Common myeloid progenitor, CD34-positive (primary cell): ENCODE measurements around the gene SCRN2.

Experiments used
- CTCF ChIA-PET: fragments of 350-600 bp; sonication (Branson Sonifier 250); formaldehyde crosslinking; loops from one replicate; lab custom pipeline; 2021; ENCODE audit warnings: antibody characterized with exemption; lab: Charles Lee
- POLR2A ChIA-PET: fragments of 350-600 bp; sonication (Branson Sonifier 250); formaldehyde crosslinking; loops from one replicate; lab custom pipeline; 2021; ENCODE audit warnings: antibody characterized with exemption; lab: Charles Lee
- DNase-seq, 3 donors: peaks; one replicate each; pipeline versions ENCODE4 v3.0.0 to v3.0.0-alpha.2; 2013
- H3K27ac ChIP-seq, 2 experiments: 1 replicate in 1 of 2; 2 replicates in 1 of 2; pipeline ENCODE4 v1.7.0; 2013; ENCODE audit warnings: inconsistent platforms in 2 of 2, low read length in 2 of 2, mild to moderate bottlenecking in 2 of 2, low read depth in 1 of 2, moderate library complexity in 1 of 2; ENCODE audit not compliant: severe bottlenecking in 2 of 2, insufficient read depth in 1 of 2, poor library complexity in 1 of 2
- H3K27me3 ChIP-seq, 5 experiments: replicated peaks in 2 of 5; 1 replicate in 3 of 5; 2 replicates in 2 of 5; pipeline versions ENCODE4 v1.6.1 to v1.7.0; 2013; ENCODE audit warnings: low read length in 4 of 5, mild to moderate bottlenecking in 2 of 5, moderate library complexity in 2 of 5, inconsistent platforms in 1 of 5; ENCODE audit not compliant: insufficient read depth in 5 of 5, control insufficient read depth in 4 of 5
- H3K36me3 ChIP-seq, 4 experiments: 1 replicate in 2 of 4; 2 replicates in 2 of 4; pipeline versions ENCODE4 v1.6.1 to v1.7.0; 2013; ENCODE audit warnings: low read length in 3 of 4, control low read depth in 1 of 4, mild to moderate bottlenecking in 1 of 4; ENCODE audit not compliant: control insufficient read depth in 4 of 4, insufficient read depth in 4 of 4
- H3K4me1 ChIP-seq, 4 experiments: 1 replicate in 3 of 4; 2 replicates in 1 of 4; pipeline versions ENCODE4 v1.6.1 to v1.7.1; 2013; ENCODE audit warnings: low read length in 3 of 4, mild to moderate bottlenecking in 3 of 4, control low read depth in 1 of 4, inconsistent platforms in 1 of 4, moderate library complexity in 1 of 4; ENCODE audit not compliant: control insufficient read depth in 4 of 4, insufficient read depth in 4 of 4; ENCODE audit errors: control extremely low read depth in 1 of 4
- H3K4me3 ChIP-seq, 7 experiments: 1 replicate in 4 of 7; 2 replicates in 3 of 7; pipeline versions ENCODE4 v1.5.1 to v1.7.0; 2013; ENCODE audit warnings: mild to moderate bottlenecking in 7 of 7, low read length in 6 of 7, moderate library complexity in 6 of 7, inconsistent platforms in 2 of 7, low read depth in 2 of 7, control low read depth in 1 of 7; ENCODE audit not compliant: insufficient read depth in 4 of 7, control insufficient read depth in 1 of 7; ENCODE audit errors: extremely low read depth in 1 of 7
- H3K9me3 ChIP-seq, 5 experiments: 1 replicate in 4 of 5; 2 replicates in 1 of 5; pipeline versions ENCODE4 v1.6.1 to v1.7.1; 2013; ENCODE audit warnings: low read length in 4 of 5, mild to moderate bottlenecking in 2 of 5, inconsistent platforms in 1 of 5, low read depth in 1 of 5, moderate library complexity in 1 of 5; ENCODE audit not compliant: control insufficient read depth in 4 of 5, insufficient read depth in 2 of 5; ENCODE audit errors: control extremely low read depth in 1 of 5
- WGBS: methylation state at CpG from one replicate; pipeline ENCODE4 v1.1.5; 2013; ENCODE audit not compliant: insufficient coverage; 5-methylcytosine and 5-hydroxymethylcytosine counted together

The SCRN2 gene

DNA sequence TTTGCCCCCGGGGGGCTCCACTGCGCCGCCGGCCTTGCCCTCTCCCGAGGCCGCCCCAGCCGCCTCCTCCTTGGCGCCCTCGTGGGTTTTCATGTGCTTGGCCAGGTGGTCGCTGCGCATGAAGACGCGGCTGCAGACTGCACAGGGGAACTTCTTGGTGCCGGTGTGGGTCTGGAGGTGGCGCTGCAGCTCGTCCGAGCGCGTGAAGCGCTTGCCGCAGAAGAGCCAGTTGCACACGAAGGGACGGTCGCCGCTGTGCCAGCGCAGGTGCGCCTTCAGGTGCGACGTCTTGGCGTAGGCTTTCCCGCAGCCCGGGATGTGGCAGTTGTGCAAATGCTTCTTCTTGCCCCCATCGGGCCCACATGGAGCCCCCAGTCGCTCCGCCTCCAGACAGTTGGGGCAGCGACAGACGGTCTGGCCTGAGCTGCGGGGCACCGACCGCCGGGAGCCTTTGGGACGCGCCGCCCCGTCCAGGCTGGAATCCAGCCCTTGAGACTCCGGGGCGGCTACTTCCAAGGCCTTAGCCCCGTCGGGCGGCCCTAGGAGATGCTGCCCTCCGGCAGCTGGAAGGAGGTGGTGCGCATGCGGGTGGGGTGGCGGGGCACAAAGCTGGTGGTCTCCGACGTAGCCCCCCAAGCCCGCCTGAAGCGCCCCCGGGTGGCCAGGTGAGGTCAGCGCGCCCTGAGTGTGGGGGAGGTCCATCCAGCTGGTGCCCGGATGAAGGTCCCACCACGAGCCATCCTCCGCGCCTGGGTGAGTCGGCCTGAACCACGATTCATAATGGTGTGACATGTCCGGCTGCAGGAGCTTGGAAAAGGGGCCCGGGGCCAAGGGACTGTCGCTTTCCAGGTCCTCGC lies 6.5 kb upstream of the SCRN2 start:
- peak; percentile 39 to 65 (median 62) for DNase-seq
- 23% methylated on average over 66 of the region's 71 CpGs for WGBS
- H3K4me3 ChIP-seq: peak overlapping the region in 2 of 7 experiments; percentile 16 to 28
- no peak overlapping the region for H3K27ac ChIP-seq
- peaks cover 0 to 33% (median 31%) of the 10 kb centered on the region in 4 experiments for H3K4me1 ChIP-seq
- ChIA-PET POLR2A (interaction anchor here (0.6 to 1.5 kb wide), 2 partner anchors 42 to 121 kb away, joined by 3 to 6 read pairs; no protein-coding TSS in a partner anchor), CTCF (interaction anchor here (0.8 to 22.9 kb wide), 14 partner anchors 8 to 171 kb away, joined by 3 to 575 read pairs (median 4); partner anchors contain the start of genes LRRC46, MRPL10, OSBPL7 and SP2)
- H3K36me3 ChIP-seq: no peaks in the 10 kb centered on the region
- peaks cover 11 to 80% (median 42%) of the 10 kb centered on the region in 5 experiments for H3K27me3 ChIP-seq
- no peaks in the 10 kb centered on the region for H3K9me3 ChIP-seq

DNA sequence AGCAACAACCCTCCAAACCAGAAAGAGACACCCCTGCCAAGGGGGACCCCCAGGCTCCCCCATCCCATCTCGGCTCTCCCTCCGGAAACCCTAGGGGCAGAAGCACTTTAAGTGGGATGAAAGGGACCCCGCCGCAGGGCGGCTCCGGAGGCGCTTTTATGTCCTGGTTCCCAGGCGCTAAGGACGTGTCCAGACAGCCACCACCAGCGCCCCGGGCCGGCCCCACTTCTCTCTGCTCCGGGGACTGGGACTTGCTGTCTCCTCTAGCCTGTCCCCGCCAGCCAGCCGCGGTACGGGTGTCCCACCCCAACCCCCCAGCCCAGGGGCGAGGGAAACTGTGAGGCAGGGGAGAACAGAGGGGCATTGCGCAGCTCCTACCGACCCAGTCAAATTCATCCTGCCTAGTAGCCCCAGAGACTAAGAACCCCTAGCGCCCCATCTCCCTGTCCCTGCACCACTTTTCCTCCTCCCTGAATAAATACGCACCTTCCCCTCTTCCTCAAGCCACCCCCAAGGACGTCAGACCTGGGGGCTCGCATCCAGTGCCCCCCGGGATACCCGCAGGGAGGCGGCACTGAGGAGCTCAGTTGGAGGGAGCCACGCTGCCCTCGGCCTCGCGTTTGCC lies 5.8 kb upstream of the SCRN2 start:
- peak overlapping the region in 2 of 7 experiments; percentile 16 to 28 for H3K4me3 ChIP-seq
- H3K27me3 ChIP-seq: peaks cover 5 to 73% (median 34%) of the 10 kb centered on the region in 5 experiments
- DNase-seq: no peak
- H3K4me1 ChIP-seq: peaks cover 0 to 26% (median 25%) of the 10 kb centered on the region in 4 experiments
- H3K36me3 ChIP-seq: no peaks in the 10 kb centered on the region
- POLR2A ChIA-PET: interaction anchor here (0.6 to 1.5 kb wide), 3 partner anchors 43 to 121 kb away, joined by 3 to 6 read pairs (median 3); no protein-coding TSS in a partner anchor
- WGBS: 16% methylated on average over 26 of the region's 31 CpGs
- no peak overlapping the region for H3K27ac ChIP-seq
- CTCF ChIA-PET: interaction anchor here (0.8 to 22.9 kb wide), 13 partner anchors 9 to 171 kb away, joined by 3 to 575 read pairs (median 4); partner anchors contain the start of genes OSBPL7 and SP2
- H3K9me3 ChIP-seq: no peaks in the 10 kb centered on the region

DNA sequence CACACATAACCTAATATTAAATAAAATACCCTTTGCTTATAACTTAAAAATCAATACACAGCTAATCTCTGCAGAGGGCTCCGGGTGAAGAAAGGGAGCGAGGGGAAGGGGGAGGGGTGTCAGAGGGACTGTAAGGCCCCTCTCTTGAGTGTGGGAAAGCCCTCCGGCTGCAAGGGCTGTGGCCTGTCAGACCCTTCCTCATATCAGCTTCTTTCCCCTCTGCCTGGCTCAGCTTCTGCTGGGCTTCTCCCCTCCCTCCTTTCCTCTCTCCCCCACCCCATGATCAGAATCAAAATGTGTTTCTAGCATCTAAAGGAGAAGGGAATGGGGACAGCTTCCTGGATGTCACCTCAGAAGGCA lies 4.6 kb upstream of the SCRN2 start:
- Histone ChIP-seq H3K4me1 (peaks cover 0 to 26% (median 24%) of the 10 kb centered on the region in 4 experiments), H3K4me3 (no peak overlapping the region), H3K27me3 (peaks cover 5 to 63% (median 32%) of the 10 kb centered on the region in 5 experiments), H3K9me3 (no peaks in the 10 kb centered on the region), H3K36me3 (no peaks in the 10 kb centered on the region), H3K27ac (no peak overlapping the region)
- DNase-seq: no peak
- ChIA-PET POLR2A (interaction anchor here (0.6 kb wide), 1 partner anchor 44 kb away, joined by 3 read pairs; no protein-coding TSS in a partner anchor), CTCF (interaction anchor here (0.6 to 22.9 kb wide), 12 partner anchors 10 to 173 kb away, joined by 3 to 575 read pairs (median 4); partner anchors contain the start of genes OSBPL7 and SP2)
- no CpG with 5 or more reads among the region's 3 CpGs for WGBS

DNA sequence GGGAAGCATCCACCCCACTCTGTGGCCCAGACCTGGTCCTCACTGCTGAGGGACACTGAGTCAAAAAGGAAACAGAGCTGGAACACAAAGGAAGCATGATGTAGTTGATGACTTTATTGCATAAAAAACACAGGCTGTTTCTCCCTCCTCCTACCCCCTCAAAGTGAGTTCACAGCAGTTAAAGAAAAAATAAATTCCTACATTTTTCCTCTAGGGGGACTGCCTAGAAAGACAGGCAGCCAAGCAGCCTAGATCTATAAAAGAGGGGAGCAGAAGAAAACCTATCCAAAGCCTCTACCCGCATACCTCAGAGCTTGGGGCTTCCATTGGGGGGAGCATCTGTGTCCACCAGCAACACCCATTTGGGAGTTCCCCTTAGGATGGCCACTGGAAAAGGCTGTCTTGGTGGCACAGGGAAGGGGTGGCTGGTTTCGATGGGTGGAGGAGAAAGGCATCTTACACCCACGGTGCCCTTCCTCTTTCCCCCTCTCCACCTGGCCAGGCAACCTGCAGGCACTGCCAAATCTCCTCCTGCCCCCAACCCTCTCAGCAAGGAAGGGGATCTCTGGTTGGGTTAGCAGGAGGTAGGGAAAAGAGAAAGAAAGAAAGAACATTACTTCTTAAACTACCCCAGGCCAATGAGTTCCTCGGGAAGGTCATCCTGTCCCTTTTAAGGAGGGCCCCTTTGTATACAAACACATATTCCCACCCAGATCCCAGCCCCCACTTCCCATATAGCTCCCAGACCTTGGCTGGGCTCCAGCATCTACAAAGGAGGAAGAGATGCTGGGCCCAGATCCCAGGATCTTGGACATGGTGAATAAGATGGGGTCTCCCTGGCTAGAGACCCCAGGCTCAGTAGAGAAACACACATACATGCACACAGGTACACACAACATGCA lies 4.0 kb upstream of the SCRN2 start:
- Histone ChIP-seq H3K36me3 (no peaks in the 10 kb centered on the region), H3K4me1 (peaks cover 0 to 29% (median 27%) of the 10 kb centered on the region in 4 experiments), H3K9me3 (no peaks in the 10 kb centered on the region), H3K27ac (no peak overlapping the region), H3K27me3 (peaks cover 5 to 57% (median 28%) of the 10 kb centered on the region in 5 experiments), H3K4me3 (no peak overlapping the region)
- CTCF ChIA-PET: interaction anchor here (0.6 to 22.9 kb wide), 12 partner anchors 10 to 174 kb away, joined by 3 to 575 read pairs (median 4); partner anchors contain the start of genes OSBPL7 and SP2
- DNase-seq: peak in 2 of 3 donors; percentile 49 to 59
- POLR2A ChIA-PET: interaction anchor here (0.6 kb wide), 1 partner anchor 45 kb away, joined by 3 read pairs; no protein-coding TSS in a partner anchor
- no CpG with 5 or more reads among the region's 4 CpGs for WGBS

DNA sequence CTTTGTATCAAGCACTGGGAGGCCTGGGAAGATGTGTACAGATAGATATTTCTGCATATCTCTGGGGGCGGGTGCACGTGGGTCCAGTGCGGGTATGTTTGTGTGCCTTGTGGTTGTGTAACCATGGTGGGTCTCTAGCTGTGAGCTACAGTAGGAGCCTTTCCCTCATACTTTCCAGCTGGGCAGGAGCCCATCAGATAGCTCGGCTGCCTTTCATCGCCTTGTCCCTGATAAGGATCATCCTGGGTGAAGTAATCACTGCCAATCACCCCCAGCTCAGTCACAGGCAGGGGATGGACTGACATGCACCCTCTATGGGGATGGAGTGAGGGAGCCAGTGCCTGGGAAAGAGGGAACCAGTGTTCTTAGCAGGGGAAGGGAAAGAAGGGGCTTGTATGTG lies 3.2 kb upstream of the SCRN2 start:
- Histone ChIP-seq H3K27ac (no peak overlapping the region), H3K4me3 (no peak overlapping the region), H3K9me3 (no peaks in the 10 kb centered on the region), H3K4me1 (peaks cover 0 to 34% (median 31%) of the 10 kb centered on the region in 4 experiments), H3K27me3 (peaks cover 5 to 48% (median 25%) of the 10 kb centered on the region in 5 experiments), H3K36me3 (peaks cover 0 to 3% (median under 1%) of the 10 kb centered on the region in 4 experiments)
- ChIA-PET CTCF (interaction anchor here (1.0 to 22.9 kb wide), 10 partner anchors 9 to 175 kb away, joined by 3 to 575 read pairs (median 4); partner anchors contain the start of gene SP2), POLR2A (no interaction called here)
- no peak for DNase-seq
- WGBS: 78% methylated on average over 4 of the region's 5 CpGs

DNA sequence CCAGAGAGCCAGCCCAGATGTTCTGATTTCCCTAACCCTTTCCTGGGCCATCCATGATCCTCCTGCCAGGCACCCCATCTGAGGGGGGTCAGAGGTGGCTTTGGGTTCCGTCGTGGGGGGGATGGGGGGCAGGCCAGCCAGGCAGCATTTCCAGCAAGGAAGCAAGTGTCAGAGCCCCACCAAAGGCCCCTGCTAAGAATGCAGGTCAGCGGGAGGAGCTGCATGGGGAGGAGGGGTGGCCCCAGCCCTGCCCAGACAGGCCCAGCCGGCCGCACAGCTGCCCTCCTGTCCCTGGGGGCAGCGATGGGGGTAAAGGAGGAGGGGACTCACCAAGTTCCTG lies 2.3 kb upstream of the SCRN2 start:
- Histone ChIP-seq H3K36me3 (peaks cover 0 to 12% (median 5%) of the 10 kb centered on the region in 4 experiments), H3K4me1 (peaks cover 0 to 34% (median 31%) of the 10 kb centered on the region in 4 experiments), H3K4me3 (no peak overlapping the region), H3K9me3 (no peaks in the 10 kb centered on the region), H3K27ac (no peak overlapping the region), H3K27me3 (peaks cover 5 to 40% (median 20%) of the 10 kb centered on the region in 5 experiments)
- ChIA-PET POLR2A (interaction anchor here (1.0 to 1.2 kb wide), 2 partner anchors 46 to 52 kb away, joined by 3 to 4 read pairs; partner anchors contain the start of gene SP2), CTCF (interaction anchor here (1.1 to 22.9 kb wide), 8 partner anchors 10 to 130 kb away, joined by 3 to 575 read pairs (median 4); partner anchors contain the start of gene SP2)
- DNase-seq: no peak
- 57% methylated on average over 4 of the region's 6 CpGs for WGBS
